ENCODE data around the gene BAG5.

- TF ChIP-seq POLR2AphosphoS5 (IDR thresholded peaks at IDR 0.05; ENCODE audit: low read depth, low read length) (no peak), POLR2A (IDR thresholded peaks at IDR 0.05; ENCODE audit: low read depth, low read length) (no peak), TAF1 (IDR thresholded peaks at IDR 0.05; ENCODE audit: borderline replicate concordance, low read depth, low read length) (no peak)
Measured at GRCh38 chr14:103611215-103611614, 48.8 kb upstream of the BAG5 start.
